ACC112 (cell line): Measurements from ENCODE around the gene CDH24.

Experiments used
- H2AFZ ChIP-seq: fragments of 200-600 bp; sonication (generic); one replicate; pipeline ENCODE4 v1.6.0; 2017; ENCODE audit warnings: antibody characterized with exemption, low read length; ENCODE audit not compliant: unreplicated experiment
- H3K27ac ChIP-seq: fragments of 200-600 bp; sonication (generic); 2 replicates; pipeline ENCODE4 v1.5.1; 2014; ENCODE audit warnings: low read depth, mild to moderate bottlenecking, antibody characterized with exemption, low read length, moderate library complexity
- H3K27me3 ChIP-seq: fragments of 200-600 bp; sonication (generic); 2 replicates; pipeline ENCODE4 v1.6.1; 2014; ENCODE audit warnings: mild to moderate bottlenecking, antibody characterized with exemption, low read length, moderate library complexity, mixed read lengths; ENCODE audit not compliant: insufficient read depth
- H3K36me3 ChIP-seq: fragments of 200-600 bp; sonication (generic); 2 replicates; pipeline ENCODE4 v1.6.1; 2016; ENCODE audit warnings: mild to moderate bottlenecking, antibody characterized with exemption, low read length, moderate library complexity, mixed read lengths; ENCODE audit not compliant: insufficient read depth
- H3K4me1 ChIP-seq: fragments of 200-600 bp; sonication (generic); one replicate; pipeline ENCODE4 v1.6.1; 2016; ENCODE audit warnings: low read length, mixed read lengths; ENCODE audit not compliant: insufficient read depth, unreplicated experiment, control insufficient read depth
- H3K4me3 ChIP-seq: fragments of 200-600 bp; sonication (generic); 2 replicates; pipeline ENCODE4 v1.5.1; 2014; ENCODE audit warnings: mild to moderate bottlenecking, low read depth, low read length
- H3K79me2 ChIP-seq: fragments of 200-600 bp; sonication (generic); one replicate; pipeline ENCODE4 v1.6.0; 2016; ENCODE audit warnings: low read length; ENCODE audit not compliant: control insufficient read depth, unreplicated experiment, insufficient read depth

CDH24 gene

DNA sequence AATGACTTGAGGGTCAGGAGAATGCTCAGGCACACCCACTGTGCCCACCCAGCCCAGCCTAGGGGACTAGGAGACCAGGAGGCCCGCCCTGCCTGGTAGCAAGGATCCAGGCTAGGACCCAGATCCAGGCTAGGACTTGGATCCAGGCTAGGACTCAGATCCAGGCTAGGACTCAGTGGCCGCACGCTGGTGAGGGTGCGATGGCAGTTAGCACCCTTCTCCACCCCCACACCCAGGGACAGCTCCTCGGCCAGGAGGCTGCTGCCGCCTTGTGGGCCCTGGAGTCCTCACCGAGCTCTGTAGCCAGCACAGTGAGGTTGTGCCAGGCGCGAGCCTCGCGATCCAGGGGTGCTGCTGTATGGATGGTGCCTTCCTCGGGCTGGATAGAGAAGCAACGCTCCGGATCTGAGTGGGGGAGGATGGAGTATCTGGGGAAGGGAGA is 5.1 kb downstream of the CDH24 start:
- H3K79me2 ChIP-seq: no peaks in the 10 kb centered on the region
- no peak overlapping the region for H2AFZ ChIP-seq
- H3K36me3 ChIP-seq: no peaks in the 10 kb centered on the region
- peaks cover 12% of the 10 kb centered on the region for H3K4me1 ChIP-seq
- no peak overlapping the region for H3K27ac ChIP-seq
- no peak overlapping the region for H3K4me3 ChIP-seq
- H3K27me3 ChIP-seq: no peaks in the 10 kb centered on the region

DNA sequence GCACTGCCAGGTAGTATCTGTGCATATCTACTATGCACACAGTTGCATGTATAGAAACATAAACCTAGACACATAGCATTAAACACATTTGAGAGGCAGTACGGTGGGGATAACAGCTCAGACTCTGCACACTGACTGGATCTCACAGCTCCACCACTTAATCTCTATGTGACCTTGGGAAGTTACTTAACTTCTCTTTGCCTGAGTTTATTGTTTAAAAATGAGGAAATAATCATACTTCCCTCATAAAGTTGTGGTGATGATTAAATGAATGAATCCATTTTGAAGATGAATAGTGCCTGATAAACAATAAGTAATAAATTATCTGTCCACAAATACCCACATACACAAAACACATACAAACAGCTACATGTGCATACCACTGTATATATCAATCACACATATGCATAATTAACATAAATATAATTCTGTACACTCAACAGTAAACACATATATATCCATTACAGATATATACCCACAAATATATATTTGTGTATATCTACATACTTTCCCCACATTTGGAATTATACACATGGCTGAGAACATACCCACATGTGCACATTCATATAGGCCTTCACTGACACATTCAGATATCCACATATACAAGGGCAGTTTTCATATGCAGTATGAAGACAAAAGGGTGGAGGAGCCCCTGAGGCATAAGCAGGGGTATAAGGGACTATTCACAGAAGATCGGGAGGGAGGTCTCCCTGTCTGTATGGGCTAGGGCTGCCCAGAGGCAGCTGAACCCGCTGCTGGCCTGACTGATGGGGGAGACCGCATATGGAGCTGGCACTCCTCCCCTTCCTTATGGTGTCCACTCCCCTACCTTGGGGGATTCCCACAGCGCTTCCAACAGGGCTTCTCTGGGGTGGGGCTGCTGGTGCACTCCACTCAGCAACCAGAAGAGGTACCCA is 5.9 kb downstream of the CDH24 start:
- peaks cover 9% of the 10 kb centered on the region for H3K4me1 ChIP-seq
- H2AFZ ChIP-seq: no peak overlapping the region
- H3K27ac ChIP-seq: no peak overlapping the region
- no peaks in the 10 kb centered on the region for H3K27me3 ChIP-seq
- H3K4me3 ChIP-seq: no peak overlapping the region
- H3K79me2 ChIP-seq: no peaks in the 10 kb centered on the region
- no peaks in the 10 kb centered on the region for H3K36me3 ChIP-seq

DNA sequence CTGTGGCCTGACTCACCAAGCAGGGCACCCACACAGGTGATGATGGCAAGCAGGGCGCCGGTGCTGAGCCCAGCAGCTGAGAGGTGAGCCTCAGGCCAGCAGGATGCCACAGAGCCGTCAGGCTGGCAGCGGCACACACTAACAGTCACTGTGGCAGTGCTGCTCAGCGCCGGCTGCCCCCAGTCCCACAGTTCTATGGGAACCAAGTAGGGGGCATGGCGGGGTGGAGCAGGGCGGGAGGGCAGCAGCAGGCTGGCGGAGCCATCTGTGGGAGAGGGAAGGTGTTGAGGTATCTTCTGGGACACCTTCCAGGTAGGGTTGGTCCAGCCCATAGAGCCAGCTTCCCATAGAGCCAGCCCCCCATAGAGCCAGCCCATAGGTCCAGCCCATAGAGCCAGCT is 8.3 kb downstream of the CDH24 start:
- H3K27ac ChIP-seq: no peak overlapping the region
- no peaks in the 10 kb centered on the region for H3K27me3 ChIP-seq
- H3K4me1 ChIP-seq: peaks cover 14% of the 10 kb centered on the region
- H3K4me3 ChIP-seq: no peak overlapping the region
- H3K79me2 ChIP-seq: no peaks in the 10 kb centered on the region
- H2AFZ ChIP-seq: no peak overlapping the region
- no peaks in the 10 kb centered on the region for H3K36me3 ChIP-seq

DNA sequence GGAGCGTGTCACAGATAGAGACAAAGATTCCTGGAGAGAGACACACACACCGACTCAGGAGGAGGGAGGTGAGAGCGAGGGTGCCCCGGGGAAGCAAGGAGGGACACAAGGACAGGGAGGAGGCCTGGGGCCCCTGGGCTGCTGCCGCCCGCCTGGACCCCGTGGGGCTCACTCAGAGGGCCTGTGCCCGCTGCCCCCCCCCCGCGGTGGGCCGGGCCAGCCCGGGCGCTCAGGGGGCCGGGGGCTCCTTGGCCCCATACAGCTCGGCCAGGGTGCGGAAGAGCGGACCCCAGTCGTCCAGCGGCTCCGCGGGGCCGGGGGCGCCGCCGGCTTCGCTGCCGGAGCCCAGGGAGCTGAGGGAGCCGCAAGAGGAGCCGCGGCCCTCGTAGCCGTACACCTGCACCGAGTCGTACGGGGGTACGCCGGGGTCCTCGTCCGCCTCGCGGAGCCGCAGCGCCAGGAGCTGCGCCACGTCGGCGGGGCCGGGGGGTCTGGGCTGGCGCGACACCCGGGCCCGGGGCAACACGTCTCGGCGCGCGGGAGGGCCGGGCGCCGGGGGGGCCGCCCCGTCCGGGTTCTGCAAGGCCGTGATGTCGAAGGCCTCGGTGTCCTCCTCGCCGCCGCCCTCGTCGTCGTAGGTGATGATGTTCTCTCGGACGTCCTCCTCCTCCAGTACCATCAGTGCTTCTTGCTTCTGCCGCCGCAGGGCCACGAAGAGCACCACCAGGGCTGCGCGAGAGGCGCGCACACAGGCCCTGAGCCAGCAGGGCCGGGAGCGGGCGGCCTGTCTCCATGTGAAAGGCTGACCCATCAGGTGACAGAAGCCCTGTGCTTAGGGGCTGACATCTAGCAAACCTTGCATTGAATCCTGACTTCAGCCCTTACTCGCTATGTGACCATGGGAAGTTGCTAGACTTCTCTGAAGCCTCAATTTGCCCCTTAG is 9.3 kb downstream of the CDH24 start:
- Histone ChIP-seq H3K4me3 (no peak overlapping the region), H3K4me1 (peaks cover 14% of the 10 kb centered on the region), H3K27ac (no peak overlapping the region), H3K27me3 (no peaks in the 10 kb centered on the region), H3K79me2 (no peaks in the 10 kb centered on the region), H2AFZ (no peak overlapping the region), H3K36me3 (no peaks in the 10 kb centered on the region)

DNA sequence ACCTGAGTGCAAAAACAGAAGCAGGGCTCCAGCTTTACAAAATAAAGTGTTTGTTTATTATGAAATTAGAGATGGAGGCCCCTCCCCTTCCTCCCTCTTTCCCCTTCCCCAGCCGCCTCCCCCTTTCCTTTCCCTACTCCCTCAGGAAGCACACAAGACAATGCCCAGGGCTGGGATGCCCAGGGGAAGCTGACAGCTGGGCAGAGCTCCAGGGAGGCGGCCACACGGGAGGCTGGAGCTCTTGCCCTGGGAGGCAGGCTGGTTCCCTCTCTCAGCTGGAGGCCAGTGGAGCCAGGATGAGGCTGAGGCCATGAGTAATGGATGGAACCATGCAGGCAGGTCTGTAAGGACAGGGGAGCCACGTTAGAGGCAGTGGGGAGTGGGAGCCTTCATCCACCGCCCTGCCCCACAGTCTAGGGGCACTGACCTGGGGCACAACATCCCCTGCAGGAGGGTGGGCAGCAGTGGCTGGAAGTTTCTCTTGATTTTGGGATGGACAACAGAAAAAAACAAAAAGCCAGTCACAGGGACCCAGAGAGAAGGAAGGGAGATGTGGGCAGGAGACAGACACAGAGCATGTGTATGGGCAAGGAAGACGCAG is 10.2 kb downstream of the CDH24 start:
- H3K27me3 ChIP-seq: no peaks in the 10 kb centered on the region
- H3K27ac ChIP-seq: no peak overlapping the region
- H3K4me3 ChIP-seq: no peak overlapping the region
- no peak overlapping the region for H2AFZ ChIP-seq
- no peaks in the 10 kb centered on the region for H3K79me2 ChIP-seq
- H3K36me3 ChIP-seq: no peaks in the 10 kb centered on the region
- peaks cover 14% of the 10 kb centered on the region for H3K4me1 ChIP-seq

- no peak overlapping the region for H3K4me3 ChIP-seq
- no peaks in the 10 kb centered on the region for H3K27me3 ChIP-seq
- no peaks in the 10 kb centered on the region for H3K79me2 ChIP-seq
- H3K27ac ChIP-seq: no peak overlapping the region
- H3K36me3 ChIP-seq: no peaks in the 10 kb centered on the region
- peaks cover 14% of the 10 kb centered on the region for H3K4me1 ChIP-seq
- no peak overlapping the region for H2AFZ ChIP-seq
Observed at GRCh38 chr14:23045419-23046357, 11.6 kb downstream of the CDH24 start.

DNA sequence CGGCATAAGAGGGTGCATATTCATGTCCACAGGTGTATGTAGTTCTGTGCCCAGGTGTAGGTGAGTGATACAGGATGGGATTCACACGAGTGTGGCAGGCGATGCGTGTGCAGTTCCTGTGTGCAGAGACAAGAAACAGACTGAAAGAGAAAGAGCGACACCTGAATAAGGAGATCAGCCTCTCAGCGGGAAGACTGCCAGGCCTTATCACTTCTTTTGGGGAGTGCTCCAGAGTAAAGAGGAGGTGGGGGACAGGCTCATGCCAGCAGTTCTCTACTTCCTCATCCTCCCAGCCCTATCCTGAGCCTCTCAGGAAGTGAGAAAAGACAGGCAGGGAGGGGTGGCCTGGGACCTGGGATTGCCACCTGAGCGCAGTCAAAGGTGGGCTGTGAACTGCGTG is 12.5 kb downstream of the CDH24 start:
- H2AFZ ChIP-seq: no peak overlapping the region
- H3K27ac ChIP-seq: no peak overlapping the region

GRCh38 chr14:23043754-23044153 is 13.6 kb downstream of the CDH24 start:
- Histone ChIP-seq H2AFZ (no peak overlapping the region), H3K27me3 (no peaks in the 10 kb centered on the region), H3K79me2 (no peaks in the 10 kb centered on the region), H3K4me1 (peaks cover 14% of the 10 kb centered on the region), H3K27ac (no peak overlapping the region), H3K36me3 (no peaks in the 10 kb centered on the region), H3K4me3 (no peak overlapping the region)

More for the DNA sequence above, 12.5 kb downstream of the CDH24 start:
- Histone ChIP-seq H3K36me3 (no peaks in the 10 kb centered on the region), H3K4me1 (peaks cover 14% of the 10 kb centered on the region), H3K79me2 (no peaks in the 10 kb centered on the region), H3K4me3 (no peak overlapping the region), H3K27me3 (no peaks in the 10 kb centered on the region)

DNA sequence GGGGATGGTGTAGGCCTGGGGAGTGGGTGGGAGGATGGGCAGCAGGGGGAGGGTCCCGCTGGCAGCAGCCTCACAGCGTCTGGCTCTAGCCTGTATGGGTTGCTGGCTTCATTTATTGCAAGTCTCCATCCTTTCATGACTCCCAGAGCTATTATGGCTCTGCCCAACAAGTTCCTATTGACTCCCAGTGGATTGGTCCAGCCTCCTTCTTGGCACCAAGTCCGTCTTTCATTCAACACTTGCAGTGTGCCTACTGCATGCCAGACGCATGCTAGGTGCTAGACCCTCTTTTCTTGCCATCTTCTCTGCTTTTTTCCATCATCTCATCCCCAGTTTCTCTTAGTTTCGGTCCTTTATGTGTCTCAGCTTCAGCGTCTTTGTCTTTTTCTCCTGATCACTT is 14.2 kb downstream of the CDH24 start:
- Histone ChIP-seq H3K27me3 (no peaks in the 10 kb centered on the region), H3K36me3 (no peaks in the 10 kb centered on the region), H3K27ac (no peak overlapping the region), H2AFZ (no peak overlapping the region), H3K4me3 (no peak overlapping the region), H3K79me2 (no peaks in the 10 kb centered on the region), H3K4me1 (peaks cover 14% of the 10 kb centered on the region)
